Ascending aorta (tissue), 2 donors: ENCODE data around the gene WWC1. TPM values are rescaled to one million over a fixed set of nuclear protein-coding genes. Genes with fewer than 3 reads are reported as not detected.

Experiments used
- DNase-seq, 2 donors: peaks; one replicate each; pipeline ENCODE4 v3.0.0-alpha.2; 2019; ENCODE audit warnings: low spot score in 2 of 2
- H3K27ac ChIP-seq, 2 donors: fragments of 200-600 bp; sonication (generic); one replicate each; pipeline ENCODE4 v1.5.1; 2016 to 2017; ENCODE audit warnings: mild to moderate bottlenecking in 1 of 2
- H3K27me3 ChIP-seq: fragments of 200-600 bp; sonication (generic); one replicate; pipeline ENCODE4 v1.5.1; 2017
- H3K36me3 ChIP-seq, 2 donors: fragments of 200-600 bp; sonication (generic); one replicate each; pipeline ENCODE4 v1.5.1; 2016
- H3K4me1 ChIP-seq, 2 donors: fragments of 200-600 bp; sonication (generic); one replicate each; pipeline ENCODE4 v1.5.1; 2016 to 2017; ENCODE audit warnings: mild to moderate bottlenecking in 1 of 2
- H3K4me3 ChIP-seq, 2 donors: fragments of 200-600 bp; sonication (generic); one replicate each; pipeline ENCODE4 v1.5.1; 2016 to 2017; ENCODE audit warnings: mild to moderate bottlenecking in 1 of 2
- H3K9me3 ChIP-seq, 2 donors: fragments of 200-600 bp; sonication (generic); one replicate each; pipeline ENCODE4 v1.5.1; 2016
- intact Hi-C: fragments of 100-400 bp; cut with DNase I; formaldehyde crosslinking; loops from one replicate; pipeline ENCODE4 v1.15.1; 2023
- total RNA-seq: library from RNA; depleted of rRNA; stranded (reverse); fragments of >200 nt; gene quantifications from one replicate; pipeline ENCODE4 v1.1.0, GENCODE V29; 2016
- TF ChIP-seq, protein P1 (sequence below), 3 experiments: fragments of 200-600 bp in 2 of 3; fragments of 450-650 bp in 1 of 3; sonication (generic) in 2 of 3; IDR thresholded peaks; one replicate each; pipeline ENCODE4 v1.5.1; 2016 to 2019; ENCODE audit warnings: antibody characterized with exemption in 3 of 3, mild to moderate bottlenecking in 1 of 3, moderate library complexity in 1 of 3

The WWC1 gene
- total RNA-seq, 1 donor from 2014 or later, result not detected

GRCh38 chr5:168494057-168494555, 202.7 kb downstream of the WWC1 start:
- DNase-seq, result no peak
- no peak overlapping the region for H3K27ac ChIP-seq
- intact Hi-C loops, result no loop called here
- peaks cover 69 to 96% of the 10 kb centered on the region in 2 donors for H3K36me3 ChIP-seq
- no peaks in the 10 kb centered on the region for H3K4me1 ChIP-seq
- no peaks in the 10 kb centered on the region for H3K9me3 ChIP-seq
- no peaks in the 10 kb centered on the region for H3K27me3 ChIP-seq
- H3K4me3 ChIP-seq, result no peak overlapping the region
- TF ChIP-seq, protein P1, sequence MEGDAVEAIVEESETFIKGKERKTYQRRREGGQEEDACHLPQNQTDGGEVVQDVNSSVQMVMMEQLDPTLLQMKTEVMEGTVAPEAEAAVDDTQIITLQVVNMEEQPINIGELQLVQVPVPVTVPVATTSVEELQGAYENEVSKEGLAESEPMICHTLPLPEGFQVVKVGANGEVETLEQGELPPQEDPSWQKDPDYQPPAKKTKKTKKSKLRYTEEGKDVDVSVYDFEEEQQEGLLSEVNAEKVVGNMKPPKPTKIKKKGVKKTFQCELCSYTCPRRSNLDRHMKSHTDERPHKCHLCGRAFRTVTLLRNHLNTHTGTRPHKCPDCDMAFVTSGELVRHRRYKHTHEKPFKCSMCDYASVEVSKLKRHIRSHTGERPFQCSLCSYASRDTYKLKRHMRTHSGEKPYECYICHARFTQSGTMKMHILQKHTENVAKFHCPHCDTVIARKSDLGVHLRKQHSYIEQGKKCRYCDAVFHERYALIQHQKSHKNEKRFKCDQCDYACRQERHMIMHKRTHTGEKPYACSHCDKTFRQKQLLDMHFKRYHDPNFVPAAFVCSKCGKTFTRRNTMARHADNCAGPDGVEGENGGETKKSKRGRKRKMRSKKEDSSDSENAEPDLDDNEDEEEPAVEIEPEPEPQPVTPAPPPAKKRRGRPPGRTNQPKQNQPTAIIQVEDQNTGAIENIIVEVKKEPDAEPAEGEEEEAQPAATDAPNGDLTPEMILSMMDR (IDR thresholded peaks at IDR 0.05), result no peak

- Histone ChIP-seq H3K9me3 (no peaks in the 10 kb centered on the region), H3K27me3 (no peaks in the 10 kb centered on the region), H3K4me3 (no peak overlapping the region), H3K4me1 (no peaks in the 10 kb centered on the region), H3K27ac (no peak overlapping the region), H3K36me3 (peaks cover 45 to 77% of the 10 kb centered on the region in 2 donors)
- no peak for DNase-seq
- intact Hi-C loops, result no loop called here
- TF ChIP-seq, protein P1 (IDR thresholded peaks at IDR 0.05), result no peak
Measured at GRCh38 chr5:168502563-168503237, 211.3 kb downstream of the WWC1 start.

DNA sequence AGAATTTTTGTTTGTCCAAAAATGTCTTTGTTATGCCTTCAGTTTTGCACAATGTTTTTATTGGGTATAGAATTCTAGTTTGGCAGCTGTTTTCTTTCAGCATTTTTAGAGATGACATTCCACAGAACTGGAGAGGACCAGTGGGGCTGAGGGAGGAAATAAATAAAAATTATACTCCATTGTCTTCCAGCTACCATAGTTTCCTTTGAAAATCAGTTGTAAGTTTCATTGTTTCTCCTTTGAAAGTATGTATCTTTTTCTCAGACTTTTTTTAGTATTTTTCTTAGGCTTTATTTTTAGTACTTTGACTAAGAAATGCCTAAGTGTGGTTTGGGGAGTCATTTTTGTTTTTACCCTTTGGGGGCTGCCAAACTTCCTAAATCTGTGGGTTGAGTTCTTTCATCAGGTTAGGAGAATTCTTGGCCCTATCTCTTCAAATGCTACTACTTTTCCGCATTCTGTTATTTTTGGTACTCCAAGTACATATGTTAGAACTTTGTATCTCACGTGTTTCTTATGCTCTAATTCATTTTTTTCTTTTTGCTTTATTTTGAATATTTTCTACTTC, 222.5 kb downstream of the WWC1 start:
- H3K4me1 ChIP-seq, result no peaks in the 10 kb centered on the region
- no peaks in the 10 kb centered on the region for H3K9me3 ChIP-seq
- no peaks in the 10 kb centered on the region for H3K27me3 ChIP-seq
- no peak for DNase-seq
- H3K36me3 ChIP-seq, result peaks cover 89 to 94% of the 10 kb centered on the region in 2 donors
- intact Hi-C loops, result no loop called here
- TF ChIP-seq, protein P1 (IDR thresholded peaks at IDR 0.05), result no peak
- H3K27ac ChIP-seq, result no peak overlapping the region
- no peak overlapping the region for H3K4me3 ChIP-seq

Other genes with a start within 250 kb of the WWC1 start
- gene RARS1, start 194.8 kb downstream of the WWC1 start, total RNA-seq, result 24.5 TPM
- gene FBLL1, start 237.7 kb downstream of the WWC1 start, total RNA-seq, result not detected